WTC11 (cell line): ENCODE data around the gene YBX2. TPM values are rescaled to one million over a fixed set of nuclear protein-coding genes. Genes with fewer than 3 reads are reported as not detected.
"Not testable (repeated sequence)": the region's sequence is repeated elsewhere in the genome, so short reads cannot be mapped to it uniquely, and the experiment has no call there.

Experiments used
- ATAC-seq: fragments of 200-7000 bp; cut with Tn5 transposase; 2 replicates; pipeline ENCODE4 v1.10.0; 2021; ENCODE audit warnings: mild to moderate bottlenecking, moderate library complexity
- CTCF ChIA-PET: fragments of 300-600 bp; sonication (Branson Sonifier 250); formaldehyde crosslinking; loops from one replicate; lab custom pipeline; 2021; ENCODE audit warnings: antibody characterized with exemption; lab: Charles Lee
- POLR2A ChIA-PET: fragments of 350-600 bp; sonication (Branson Sonifier 250); formaldehyde crosslinking; loops from one replicate; lab custom pipeline; 2021; ENCODE audit warnings: antibody characterized with exemption; lab: Charles Lee
- DNase-seq: peaks from one replicate; pipeline ENCODE4 v3.0.0; 2021; ENCODE audit warnings: low spot score
- H3K27ac Mint-ChIP-seq: 2 replicates; pipeline ENCODE4 v1.8.0; 2021; ENCODE audit warnings: mixed read lengths
- H3K27me3 Mint-ChIP-seq: 2 replicates; pipeline ENCODE4 v1.8.0; 2021; ENCODE audit warnings: low read depth, mild to moderate bottlenecking, moderate library complexity, mixed read lengths
- H3K36me3 Mint-ChIP-seq: 2 replicates; pipeline ENCODE4 v1.8.0; 2021; ENCODE audit warnings: mixed read lengths
- H3K4me1 Mint-ChIP-seq: 2 replicates; pipeline ENCODE4 v1.8.0; 2022; ENCODE audit warnings: mixed read lengths
- H3K4me3 Mint-ChIP-seq: 2 replicates; pipeline ENCODE4 v1.8.0; 2021; ENCODE audit warnings: mild to moderate bottlenecking, moderate library complexity, mixed read lengths
- H3K9me3 Mint-ChIP-seq: 2 replicates; pipeline ENCODE4 v1.8.0; 2021; ENCODE audit warnings: mixed read lengths
- CBFB ChIP-seq: sonication (generic); formaldehyde crosslinking; IDR thresholded peaks from 2 replicates; pipeline ENCODE4 v1.8.1; 2022; ENCODE audit warnings: mild to moderate bottlenecking, low read depth, missing genetic modification reagents
- CREM ChIP-seq: sonication (generic); formaldehyde crosslinking; IDR thresholded peaks from 2 replicates; pipeline ENCODE4 v1.8.1; 2022; ENCODE audit warnings: mild to moderate bottlenecking, missing genetic modification reagents, moderate library complexity
- ELF4 ChIP-seq: sonication (generic); formaldehyde crosslinking; IDR thresholded peaks from 2 replicates; pipeline ENCODE4 v1.8.1; 2022; ENCODE audit warnings: low read depth, mild to moderate bottlenecking, moderate library complexity, missing genetic modification reagents
- ETV6 ChIP-seq: sonication (generic); formaldehyde crosslinking; IDR thresholded peaks from 2 replicates; pipeline ENCODE4 v1.8.1; 2022; ENCODE audit warnings: mild to moderate bottlenecking, missing genetic modification reagents
- FOXJ3 ChIP-seq: sonication (generic); formaldehyde crosslinking; IDR thresholded peaks from 2 replicates; pipeline ENCODE4 v1.9.0; 2021; ENCODE audit warnings: missing genetic modification reagents, mild to moderate bottlenecking, borderline replicate concordance
- FOXP1 ChIP-seq: sonication (generic); formaldehyde crosslinking; IDR thresholded peaks from 2 replicates; pipeline ENCODE4 v1.8.0; 2022; ENCODE audit warnings: missing genetic modification reagents, mild to moderate bottlenecking, moderate library complexity, borderline replicate concordance
- FOXP4 ChIP-seq: sonication (generic); formaldehyde crosslinking; IDR thresholded peaks from 2 replicates; pipeline ENCODE4 v1.8.0; 2022; ENCODE audit warnings: mild to moderate bottlenecking, missing genetic modification reagents
- GTF2I ChIP-seq: fragments of 250-450 bp; sonication (Bioruptor Pico); conservative IDR thresholded peaks from 2 replicates; pipeline ENCODE4 v1.4.0; 2021; ENCODE audit warnings: mild to moderate bottlenecking
- HMGA2 ChIP-seq: fragments of 250-450 bp; sonication (Bioruptor Pico); IDR thresholded peaks from 2 replicates; pipeline ENCODE4 v1.4.0; 2021; ENCODE audit warnings: mild to moderate bottlenecking, moderate library complexity
- JAZF1 ChIP-seq: fragments of 250-450 bp; sonication (Bioruptor Pico); IDR thresholded peaks from 2 replicates; pipeline ENCODE4 v1.9.0; 2021; ENCODE audit warnings: moderate library complexity, mild to moderate bottlenecking, inconsistent platforms
- JUN ChIP-seq: sonication (generic); formaldehyde crosslinking; IDR thresholded peaks from 2 replicates; pipeline ENCODE4 v1.8.0; 2023; ENCODE audit warnings: mild to moderate bottlenecking, missing genetic modification reagents
- KAT7 ChIP-seq: sonication (generic); formaldehyde crosslinking; IDR thresholded peaks from 2 replicates; pipeline ENCODE4 v1.8.1; 2023; ENCODE audit warnings: missing genetic modification reagents, mild to moderate bottlenecking, borderline replicate concordance
- MLX ChIP-seq: sonication (generic); formaldehyde crosslinking; IDR thresholded peaks from 2 replicates; pipeline ENCODE4 v1.8.1; 2023; ENCODE audit warnings: mild to moderate bottlenecking, missing genetic modification reagents, moderate library complexity
- NFATC4 ChIP-seq: fragments of 250-450 bp; sonication (Bioruptor Pico); IDR thresholded peaks from 2 replicates; pipeline ENCODE4 v1.9.0; 2021; ENCODE audit warnings: mild to moderate bottlenecking
- NR2C2 ChIP-seq: sonication (generic); formaldehyde crosslinking; IDR thresholded peaks from 2 replicates; pipeline ENCODE4 v1.8.0; 2022; ENCODE audit warnings: mild to moderate bottlenecking, missing genetic modification reagents
- NR3C1 ChIP-seq: sonication (generic); formaldehyde crosslinking; conservative IDR thresholded peaks from 2 replicates; pipeline ENCODE4 v1.8.1; 2023; ENCODE audit warnings: low read depth, mild to moderate bottlenecking, missing genetic modification reagents
- PRRX2 ChIP-seq: fragments of 250-450 bp; sonication (Bioruptor Pico); IDR thresholded peaks from 2 replicates; pipeline ENCODE4 v1.8.0; 2021; ENCODE audit warnings: mild to moderate bottlenecking
- RELA ChIP-seq: sonication (generic); formaldehyde crosslinking; IDR thresholded peaks from 2 replicates; pipeline ENCODE4 v1.8.1; 2022; ENCODE audit warnings: missing genetic modification reagents, mild to moderate bottlenecking, borderline replicate concordance
- TEAD1 ChIP-seq: sonication (generic); formaldehyde crosslinking; IDR thresholded peaks from 2 replicates; pipeline ENCODE4 v1.8.0; 2022; ENCODE audit warnings: mild to moderate bottlenecking, missing genetic modification reagents
- TP53 ChIP-seq: sonication (generic); formaldehyde crosslinking; IDR thresholded peaks from 2 replicates; pipeline ENCODE4 v1.8.1; 2023; ENCODE audit warnings: mild to moderate bottlenecking, missing genetic modification reagents
- ZBTB43 ChIP-seq: sonication (generic); formaldehyde crosslinking; IDR thresholded peaks from 2 replicates; pipeline ENCODE4 v1.8.1; 2023; ENCODE audit warnings: mild to moderate bottlenecking, missing genetic modification reagents
- total RNA-seq: library from RNA; stranded (reverse); gene quantifications from 3 replicates; pipeline ENCODE4 v1.2.3, GENCODE V29; 2021
- TF ChIP-seq, protein P1 (sequence below): sonication (generic); formaldehyde crosslinking; IDR thresholded peaks from 2 replicates; pipeline ENCODE4 v1.8.1; 2022; ENCODE audit warnings: mild to moderate bottlenecking, moderate library complexity, missing genetic modification reagents
- TF ChIP-seq, protein P2 (sequence below): sonication (generic); formaldehyde crosslinking; IDR thresholded peaks from 2 replicates; pipeline ENCODE4 v1.8.1; 2022; ENCODE audit warnings: missing genetic modification reagents, borderline replicate concordance
- TF ChIP-seq, protein P3 (sequence below): sonication (generic); formaldehyde crosslinking; conservative IDR thresholded peaks from 2 replicates; pipeline ENCODE4 v1.8.1; 2022; ENCODE audit warnings: mild to moderate bottlenecking, missing genetic modification reagents

Gene YBX2
- total RNA-seq, 1 experiment from 2014 or later = 26.8 TPM

- H3K9me3 Mint-ChIP-seq = no peaks in the 10 kb centered on the region
- H3K4me1 Mint-ChIP-seq = peaks cover 34% of the 10 kb centered on the region
- ChIA-PET CTCF (interaction anchor here (0.8 to 1.6 kb wide), 2 partner anchors 13 to 47 kb away, joined by 3 to 4 read pairs; no protein-coding TSS in a partner anchor), POLR2A (no interaction called here)
- H3K27ac Mint-ChIP-seq = peak overlapping the region; percentile 37
- peaks cover 32% of the 10 kb centered on the region for H3K36me3 Mint-ChIP-seq
- DNase-seq (no peak), ATAC-seq (no peak)
- no peak overlapping the region for H3K4me3 Mint-ChIP-seq
- H3K27me3 Mint-ChIP-seq = no peaks in the 10 kb centered on the region
- TF ChIP-seq MLX (CRISPR knock-in tag) (no peak), FOXP4 (no peak), KAT7 (CRISPR knock-in tag) (no peak), JUN (no peak), TEAD1 (CRISPR knock-in tag) (no peak), GTF2I (no peak), RELA (no peak), ZBTB43 (no peak), JAZF1 (CRISPR knock-in tag) (no peak), HMGA2 (CRISPR knock-in tag) (no peak), NFATC4 (CRISPR knock-in tag) (no peak), FOXP1 (CRISPR knock-in tag) (no peak), CBFB (CRISPR knock-in tag) (no peak), ELF4 (no peak), NR3C1 (CRISPR knock-in tag) (no peak), NR2C2 (no peak), TP53 (no peak)
- TF ChIP-seq, protein P1, sequence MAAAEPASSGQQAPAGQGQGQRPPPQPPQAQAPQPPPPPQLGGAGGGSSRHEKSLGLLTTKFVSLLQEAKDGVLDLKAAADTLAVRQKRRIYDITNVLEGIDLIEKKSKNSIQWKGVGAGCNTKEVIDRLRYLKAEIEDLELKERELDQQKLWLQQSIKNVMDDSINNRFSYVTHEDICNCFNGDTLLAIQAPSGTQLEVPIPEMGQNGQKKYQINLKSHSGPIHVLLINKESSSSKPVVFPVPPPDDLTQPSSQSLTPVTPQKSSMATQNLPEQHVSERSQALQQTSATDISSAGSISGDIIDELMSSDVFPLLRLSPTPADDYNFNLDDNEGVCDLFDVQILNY (CRISPR knock-in tag) = no peak
- TF ChIP-seq, protein P2, sequence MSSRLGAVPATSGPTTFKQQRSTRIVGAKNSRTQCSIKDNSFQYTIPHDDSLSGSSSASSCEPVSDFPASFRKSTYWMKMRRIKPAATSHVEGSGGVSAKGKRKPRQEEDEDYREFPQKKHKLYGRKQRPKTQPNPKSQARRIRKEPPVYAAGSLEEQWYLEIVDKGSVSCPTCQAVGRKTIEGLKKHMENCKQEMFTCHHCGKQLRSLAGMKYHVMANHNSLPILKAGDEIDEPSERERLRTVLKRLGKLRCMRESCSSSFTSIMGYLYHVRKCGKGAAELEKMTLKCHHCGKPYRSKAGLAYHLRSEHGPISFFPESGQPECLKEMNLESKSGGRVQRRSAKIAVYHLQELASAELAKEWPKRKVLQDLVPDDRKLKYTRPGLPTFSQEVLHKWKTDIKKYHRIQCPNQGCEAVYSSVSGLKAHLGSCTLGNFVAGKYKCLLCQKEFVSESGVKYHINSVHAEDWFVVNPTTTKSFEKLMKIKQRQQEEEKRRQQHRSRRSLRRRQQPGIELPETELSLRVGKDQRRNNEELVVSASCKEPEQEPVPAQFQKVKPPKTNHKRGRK (CRISPR knock-in tag) = no peak
- TF ChIP-seq, protein P3, sequence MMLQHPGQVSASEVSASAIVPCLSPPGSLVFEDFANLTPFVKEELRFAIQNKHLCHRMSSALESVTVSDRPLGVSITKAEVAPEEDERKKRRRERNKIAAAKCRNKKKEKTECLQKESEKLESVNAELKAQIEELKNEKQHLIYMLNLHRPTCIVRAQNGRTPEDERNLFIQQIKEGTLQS (CRISPR knock-in tag) = no peak
Measured at GRCh38 chr17:7248796-7249195, 45.6 kb downstream of the YBX2 start.

DNA sequence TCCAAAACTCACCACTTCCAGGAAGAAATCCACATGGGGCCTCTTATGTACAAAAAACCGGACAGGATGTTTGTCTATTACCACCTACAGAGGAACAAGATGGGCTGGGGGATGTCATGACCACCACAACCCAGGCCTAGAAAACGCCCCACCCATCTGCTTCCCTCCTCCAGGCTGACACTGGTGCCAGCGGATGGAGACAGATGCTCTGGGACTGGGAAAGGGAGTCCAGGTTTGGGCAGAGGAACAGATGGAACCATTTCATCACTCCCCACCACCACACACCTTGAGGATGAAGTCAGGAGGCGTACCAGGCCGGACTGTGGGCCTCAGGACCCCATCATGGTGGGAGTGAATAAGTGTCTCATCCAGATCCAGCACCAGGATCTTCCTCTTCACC, 47.7 kb downstream of the YBX2 start:
- Mint-ChIP-seq H3K4me3 (no peak overlapping the region), H3K27me3 (no peaks in the 10 kb centered on the region), H3K9me3 (no peaks in the 10 kb centered on the region), H3K36me3 (peaks cover 28% of the 10 kb centered on the region), H3K27ac (peak overlapping the region; percentile 61; the same call in 1 of the 2 replicates), H3K4me1 (peaks cover 32% of the 10 kb centered on the region)
- ChIA-PET CTCF (no interaction called here), POLR2A (interaction anchor here (1.0 kb wide), 1 partner anchor 10 kb away, joined by 3 read pairs; no protein-coding TSS in a partner anchor)
- DNase-seq (no peak), ATAC-seq (no peak)
- TF ChIP-seq PRRX2 (CRISPR knock-in tag) = no peak
- no peak for TF ChIP-seq CREM (CRISPR knock-in tag)
- TF ChIP-seq ELF4 = no peak
- no peak for TF ChIP-seq FOXJ3 (CRISPR knock-in tag)
- TF ChIP-seq, protein P2 (CRISPR knock-in tag) = no peak
- no peak for TF ChIP-seq ETV6 (CRISPR knock-in tag)

DNA sequence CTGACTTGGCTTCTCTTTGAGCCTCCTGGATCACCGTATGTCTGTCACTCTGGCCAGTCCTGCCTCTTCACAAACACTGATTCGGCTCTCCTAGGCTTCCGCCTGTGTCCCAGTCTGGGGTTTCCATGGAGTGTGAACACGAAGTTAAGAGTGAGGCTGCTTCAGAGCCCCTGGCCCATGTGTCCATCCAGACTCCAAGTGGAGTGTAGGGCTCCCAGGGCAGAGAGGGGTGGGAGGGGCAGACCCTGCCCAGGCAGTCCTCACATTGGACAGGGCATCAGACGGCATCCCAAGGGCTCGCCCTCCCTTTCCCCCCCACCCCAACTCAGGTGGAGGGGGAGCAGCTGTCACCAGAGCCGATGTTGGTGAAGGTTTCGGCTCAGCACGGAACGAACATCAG, 50.6 kb downstream of the YBX2 start:
- H3K36me3 Mint-ChIP-seq = peaks cover 33% of the 10 kb centered on the region
- peak overlapping the region; percentile 76; the same call in 1 of the 2 replicates for H3K27ac Mint-ChIP-seq
- H3K9me3 Mint-ChIP-seq, ATAC-seq, H3K27me3 Mint-ChIP-seq, DNase-seq: not testable (repeated sequence)
- ChIA-PET CTCF (interaction anchor here (3.4 kb wide), 2 partner anchors 24 to 38 kb away, joined by 16 to 21 read pairs; partner anchors contain the start of genes ACADVL, DLG4 and SLC2A4), POLR2A (interaction anchor here (1.0 kb wide), 1 partner anchor 9 kb away, joined by 4 read pairs; the partner anchor contains the start of gene DVL2)
- H3K4me3 Mint-ChIP-seq = peak overlapping the region; percentile 90; the same call in 1 of the 2 replicates
- peaks cover 33% of the 10 kb centered on the region for H3K4me1 Mint-ChIP-seq
